ENCODE results near the gene BRWD1.

- TF ChIP-seq CTCF (IDR thresholded peaks at IDR 0.05; ENCODE audit: low read length), result no peak
- TF ChIP-seq EZH2 (IDR thresholded peaks at IDR 0.05; ENCODE audit: borderline replicate concordance, low read length), result no peak
Measured at GRCh38 chr21:39209334-39209688, 104.1 kb downstream of the BRWD1 start.

Measured in OCI-LY1 (cell line).